ENCODE measurements around the gene NAALADL2.
"Not testable (repeated sequence)": the region's sequence is repeated elsewhere in the genome, so short reads cannot be mapped to it uniquely, and the experiment has no call there.

NAALADL2 gene

DNA sequence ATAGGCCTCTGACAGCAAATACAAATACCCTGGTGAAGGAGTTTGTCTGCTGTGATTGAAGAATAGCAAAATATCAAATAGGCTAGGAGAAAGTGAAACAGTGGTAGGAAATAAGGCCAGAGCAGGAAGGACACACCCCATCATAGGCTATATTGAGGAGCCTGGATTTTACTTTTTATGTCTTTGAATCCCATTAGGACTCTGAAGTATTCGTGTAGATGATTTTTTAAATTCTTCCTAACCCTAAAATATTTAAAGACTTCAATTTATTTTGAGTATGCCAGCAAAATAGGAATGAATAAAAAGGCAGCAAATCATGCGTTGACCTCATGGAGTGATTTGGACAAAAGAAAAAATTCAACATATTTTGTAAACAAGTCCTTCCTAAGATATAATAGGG, 562.8 kb downstream of the NAALADL2 start:
- peak in 1 of 2 experiments; percentile 4 for DNase-seq (ENCODE audit: low read depth in 2 of 2)

DNA sequence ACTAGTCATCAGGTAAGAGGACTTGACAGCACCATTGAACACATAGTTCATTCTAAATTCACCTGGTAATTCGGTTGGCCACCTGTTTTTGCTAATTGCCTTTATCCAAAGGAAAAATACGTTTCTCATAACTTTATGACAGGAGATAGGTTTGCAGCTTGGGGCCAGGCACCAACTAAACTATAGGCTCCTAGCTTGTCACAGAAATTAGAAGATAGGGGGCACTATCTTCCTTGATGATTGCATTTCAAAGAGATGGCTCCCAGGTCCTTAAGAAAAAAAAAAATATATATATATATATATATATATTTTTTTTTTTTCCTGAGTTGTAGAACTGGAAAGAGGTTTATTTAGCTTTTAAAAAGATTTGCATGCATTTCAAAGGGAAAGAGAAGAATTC, 563.6 kb downstream of the NAALADL2 start:
- no peak for DNase-seq (ENCODE audit: low read depth in 2 of 2)

DNA sequence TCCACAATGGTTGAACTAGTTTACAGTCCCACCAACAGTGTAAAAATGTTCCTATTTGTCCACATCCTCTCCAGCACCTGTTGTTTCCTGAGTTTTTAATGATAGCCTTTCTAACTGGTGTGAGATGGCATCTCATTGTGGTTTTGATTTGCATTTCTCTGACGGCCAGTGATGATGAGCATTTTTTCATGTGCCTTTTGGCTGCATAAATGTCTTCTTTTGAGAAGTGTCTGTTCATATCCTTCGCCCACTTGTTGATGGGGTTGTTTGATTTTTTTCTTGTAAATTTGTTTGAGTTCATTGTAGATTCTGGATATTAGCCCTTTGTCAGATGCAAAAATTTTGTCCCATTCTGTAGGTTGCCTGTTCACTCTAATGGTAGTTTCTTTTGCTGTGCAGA, 564.7 kb downstream of the NAALADL2 start:
- DNase-seq (ENCODE audit: low read depth in 2 of 2), result not testable (repeated sequence)

DNA sequence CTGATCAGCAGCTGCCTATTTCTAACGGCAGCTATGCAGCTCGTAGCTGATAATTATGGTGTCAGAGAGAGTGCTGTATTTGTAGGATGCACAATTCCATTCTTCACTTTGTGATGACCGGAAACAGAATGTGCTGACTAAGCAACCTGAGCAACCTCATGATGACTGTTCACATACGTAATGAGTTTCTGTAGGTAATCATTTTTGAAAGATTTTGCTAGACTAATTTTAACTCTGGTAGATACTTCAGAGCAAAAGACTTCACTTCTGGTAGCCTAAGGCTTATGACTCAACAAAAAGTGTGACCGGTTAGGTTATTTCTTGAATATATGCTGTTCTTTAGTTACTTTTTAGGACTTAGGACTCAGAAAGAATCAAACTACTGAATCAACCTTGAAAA, 567.7 kb downstream of the NAALADL2 start:
- DNase-seq (ENCODE audit: low read depth in 2 of 2), result no peak

DNA sequence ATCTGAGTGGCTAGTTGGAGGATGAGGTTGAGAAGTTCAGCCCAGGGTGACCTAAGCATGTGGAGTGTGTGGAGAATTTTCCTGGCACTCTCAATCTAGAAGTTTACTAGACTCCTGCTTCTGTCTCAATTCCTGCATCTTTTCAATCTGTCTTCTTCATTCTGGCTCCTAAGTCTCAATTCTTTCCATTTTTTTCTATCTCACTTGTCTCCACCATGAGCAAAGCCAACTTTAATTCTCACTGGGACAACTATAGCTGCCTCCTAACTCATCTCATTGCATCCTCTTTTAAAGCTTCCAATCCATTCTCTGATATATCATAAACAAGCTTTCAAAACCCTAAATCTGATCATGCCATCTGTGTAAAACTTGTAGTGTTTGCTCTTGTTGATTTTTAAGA, 569.3 kb downstream of the NAALADL2 start:
- no peak for DNase-seq (ENCODE audit: low read depth in 2 of 2)

DNA sequence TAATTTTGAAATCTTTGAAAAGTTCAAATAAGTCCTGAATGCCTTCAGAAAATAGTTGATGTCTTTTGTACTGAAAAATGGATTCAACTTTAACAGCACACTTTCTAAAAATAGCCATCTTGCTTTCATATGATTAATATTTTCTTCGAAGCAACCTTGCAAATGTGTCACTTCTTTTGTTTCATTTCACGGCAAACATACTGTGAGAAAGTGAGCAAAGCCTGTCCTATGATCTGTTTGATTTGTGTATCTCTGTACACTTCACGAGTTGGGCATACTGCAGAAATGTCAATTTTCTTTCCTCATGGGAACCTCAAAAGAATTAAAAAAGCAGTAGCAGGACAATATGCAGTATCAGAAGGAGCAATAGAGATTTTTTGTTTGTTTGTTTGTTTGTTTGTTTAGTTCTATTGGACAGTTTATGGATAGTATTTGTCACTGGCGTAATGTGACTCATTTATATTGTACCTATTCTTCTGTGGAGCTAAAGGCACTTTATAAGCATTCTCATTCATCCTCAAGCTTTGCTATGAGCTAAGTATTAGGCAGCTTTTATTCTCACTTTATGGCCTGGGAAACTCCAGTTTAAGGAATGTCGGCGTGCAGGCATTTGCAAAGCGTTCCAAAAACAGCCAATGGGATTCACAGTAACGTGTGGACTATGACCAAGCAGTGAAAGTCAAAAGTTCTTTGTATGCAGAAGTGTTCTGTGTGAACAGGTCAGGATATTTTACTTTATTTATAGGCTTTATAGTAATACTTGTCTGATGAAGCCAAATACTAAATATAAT, 572.0 kb downstream of the NAALADL2 start:
- DNase-seq (ENCODE audit: low read depth in 2 of 2), result no peak

DNA sequence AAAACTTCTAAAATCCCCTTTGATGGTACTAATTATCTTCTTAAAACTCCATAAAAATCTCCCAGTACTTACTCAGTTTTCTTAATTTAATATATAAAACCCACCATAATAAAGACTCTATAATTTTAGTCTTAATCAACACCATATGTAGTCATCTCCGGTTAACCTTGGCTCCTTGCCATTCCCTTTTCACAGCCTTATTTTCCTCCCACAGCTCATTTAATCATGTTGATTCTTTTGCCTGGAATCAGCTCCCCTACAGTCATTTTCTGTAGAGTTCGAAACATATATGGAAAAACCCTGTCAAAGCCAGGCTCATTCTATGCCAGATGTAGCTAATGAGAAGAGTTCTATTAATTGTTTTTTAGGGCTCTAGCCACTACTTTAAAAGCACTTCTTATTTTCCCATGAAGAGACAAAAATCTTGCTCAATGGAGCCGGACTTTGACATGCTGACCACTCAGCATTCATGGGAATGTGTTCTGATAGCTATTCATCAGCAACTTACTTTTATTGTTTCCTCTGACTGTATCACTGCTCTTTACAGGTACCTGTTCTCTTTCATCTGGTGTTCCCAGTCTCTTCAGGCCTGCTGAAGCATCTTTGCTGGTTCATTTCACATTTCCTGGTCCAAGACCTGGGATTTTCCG, 573.4 kb downstream of the NAALADL2 start:
- DNase-seq (ENCODE audit: low read depth in 2 of 2), result peak; percentile 82 to 84

DNA sequence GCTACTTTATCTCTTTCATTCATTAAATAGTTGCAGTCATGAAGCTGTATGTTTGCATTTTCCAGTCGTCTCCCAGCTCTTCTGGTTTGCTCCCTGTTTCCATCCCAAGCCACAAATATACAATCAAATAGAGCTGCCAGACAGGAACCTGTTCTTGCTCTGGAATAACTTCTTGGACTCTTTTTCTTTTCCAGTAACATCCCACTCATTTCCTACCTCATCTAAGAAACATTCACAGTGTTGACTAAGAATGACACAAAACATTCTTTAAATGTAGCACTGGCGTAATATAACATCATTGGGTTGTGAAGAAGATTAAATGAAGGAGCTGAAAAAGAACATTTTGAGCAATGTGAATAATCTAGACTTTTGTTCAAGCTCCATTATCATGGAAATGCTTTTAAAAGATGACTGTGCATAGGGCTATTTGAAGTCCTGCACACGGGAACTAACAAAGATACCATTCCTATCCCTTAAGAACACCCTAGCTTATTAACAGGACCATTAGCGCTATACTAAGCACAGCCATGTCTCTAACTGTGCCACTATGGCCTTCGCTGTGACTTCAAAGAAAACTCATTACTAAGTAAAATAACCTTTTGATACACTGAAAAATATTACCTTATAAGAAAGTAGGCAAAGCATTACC, 574.0 kb downstream of the NAALADL2 start:
- DNase-seq (ENCODE audit: low read depth in 2 of 2), result peak; percentile 73 to 76

DNA sequence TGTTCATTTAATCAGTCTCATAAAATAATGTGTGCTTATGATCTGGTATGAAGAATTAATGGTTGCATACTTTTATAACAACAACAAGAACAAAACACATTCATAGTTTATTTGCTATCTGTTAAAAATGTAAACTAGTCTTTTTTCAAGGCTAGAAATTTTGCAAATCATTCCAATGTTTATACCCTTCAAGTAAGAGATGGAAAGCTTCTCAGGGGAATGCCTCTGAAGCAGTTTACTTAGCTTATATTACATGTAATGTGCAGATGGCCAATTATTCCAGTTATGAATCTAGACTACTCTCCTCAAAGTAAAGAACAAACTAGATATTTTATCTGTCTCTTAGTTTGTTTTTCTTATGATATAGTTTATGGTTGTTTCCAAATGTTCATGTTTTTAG, 575.4 kb downstream of the NAALADL2 start:
- DNase-seq (ENCODE audit: low read depth in 2 of 2), result no peak

DNA sequence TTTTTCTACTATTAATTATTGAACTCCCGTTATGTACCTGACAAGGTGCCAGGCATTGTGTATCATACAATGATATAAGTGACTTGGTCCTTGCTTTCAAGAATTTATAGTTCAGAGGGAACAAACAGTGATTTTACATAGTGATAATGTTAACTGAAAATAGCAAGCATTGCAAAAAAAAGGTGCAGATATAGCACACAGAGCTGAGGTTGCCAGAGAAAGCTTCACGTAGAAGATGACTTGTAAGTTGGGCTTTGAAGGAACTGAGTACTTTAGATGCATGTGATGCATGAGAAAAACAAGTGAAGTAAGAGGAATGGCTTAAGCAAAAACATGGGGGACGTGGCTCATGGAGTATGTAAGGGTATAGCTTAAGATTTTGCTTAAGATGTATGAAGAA, 584.5 kb downstream of the NAALADL2 start:
- no peak for DNase-seq (ENCODE audit: low read depth in 2 of 2)

DNA sequence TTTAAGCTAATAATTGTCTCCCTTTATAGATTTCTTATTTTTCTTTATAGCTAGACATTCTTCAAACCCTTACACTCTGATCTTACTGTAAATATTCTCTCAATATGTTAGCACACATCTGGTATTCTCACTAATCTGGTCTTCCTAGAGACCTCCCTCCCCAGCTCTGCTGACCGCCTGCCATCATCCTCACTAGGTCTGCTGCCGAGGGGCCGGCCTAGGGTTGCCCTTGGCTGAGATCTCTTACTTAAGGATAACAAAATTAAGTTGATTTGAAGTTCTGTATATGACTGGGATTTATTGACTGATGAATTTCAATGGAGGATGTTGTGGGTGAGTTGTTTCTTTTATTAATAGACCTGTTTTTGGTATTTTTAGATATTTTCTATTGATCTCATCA, 586.6 kb downstream of the NAALADL2 start:
- DNase-seq (ENCODE audit: low read depth in 2 of 2), result no peak

DNA sequence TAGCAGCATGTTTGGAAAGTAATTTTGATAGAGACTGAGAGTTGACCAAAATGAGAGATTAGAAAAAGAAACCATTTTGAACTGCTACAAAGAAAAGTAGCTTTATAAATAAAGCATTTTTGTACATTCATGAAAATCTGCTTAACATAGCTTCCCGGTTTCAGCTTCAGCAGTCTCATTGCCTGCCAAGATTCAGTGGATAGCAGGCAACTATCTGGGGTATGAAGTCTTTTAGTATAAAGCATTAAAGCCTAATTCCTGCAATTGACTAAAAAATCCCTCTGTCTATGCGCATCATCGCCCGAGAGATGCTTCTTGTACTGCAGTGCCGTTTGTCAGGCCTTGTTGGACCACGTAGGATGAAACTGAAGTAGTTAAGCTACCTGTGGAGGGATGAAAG, 588.4 kb downstream of the NAALADL2 start:
- no peak for DNase-seq (ENCODE audit: low read depth in 2 of 2)

DNA sequence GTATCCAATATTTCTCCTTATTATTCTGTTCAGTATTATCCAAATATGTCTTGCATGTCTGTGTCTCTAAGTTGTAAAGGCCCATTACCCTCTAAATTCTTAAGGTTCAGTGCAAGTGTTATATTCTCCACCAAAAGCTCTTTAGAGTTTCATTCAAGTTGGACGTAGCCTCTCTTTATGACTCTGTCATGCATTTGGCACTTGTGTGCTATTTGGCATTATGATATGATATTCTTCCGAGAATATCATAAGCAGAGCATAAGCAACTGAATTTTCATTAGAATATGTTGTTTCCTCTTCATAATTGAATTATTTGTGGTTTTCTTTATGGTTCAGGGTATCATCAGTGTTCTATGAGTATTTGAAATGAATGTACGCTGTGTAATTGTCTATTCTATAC, 594.2 kb downstream of the NAALADL2 start:
- DNase-seq (ENCODE audit: low read depth in 2 of 2), result no peak

DNA sequence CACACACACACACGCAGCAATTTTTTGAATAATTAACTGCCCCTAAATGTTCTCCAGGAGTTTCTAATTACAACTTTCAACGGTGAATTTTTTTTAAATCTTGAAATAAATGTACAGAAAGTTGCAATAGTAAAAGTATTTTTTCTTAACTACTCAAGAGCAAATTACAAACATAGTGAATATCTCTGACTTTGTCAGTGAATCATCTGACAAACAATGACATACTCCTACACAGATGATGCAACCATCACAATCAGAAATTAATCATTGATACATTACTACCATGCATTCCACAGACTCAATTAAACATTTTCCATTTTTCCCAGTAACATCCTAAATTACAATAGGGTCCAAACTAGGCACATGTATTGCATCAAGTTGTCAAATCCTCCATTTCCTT, 597.3 kb downstream of the NAALADL2 start:
- peak in 1 of 2 experiments; percentile 34 for DNase-seq (ENCODE audit: low read depth in 2 of 2)

DNA sequence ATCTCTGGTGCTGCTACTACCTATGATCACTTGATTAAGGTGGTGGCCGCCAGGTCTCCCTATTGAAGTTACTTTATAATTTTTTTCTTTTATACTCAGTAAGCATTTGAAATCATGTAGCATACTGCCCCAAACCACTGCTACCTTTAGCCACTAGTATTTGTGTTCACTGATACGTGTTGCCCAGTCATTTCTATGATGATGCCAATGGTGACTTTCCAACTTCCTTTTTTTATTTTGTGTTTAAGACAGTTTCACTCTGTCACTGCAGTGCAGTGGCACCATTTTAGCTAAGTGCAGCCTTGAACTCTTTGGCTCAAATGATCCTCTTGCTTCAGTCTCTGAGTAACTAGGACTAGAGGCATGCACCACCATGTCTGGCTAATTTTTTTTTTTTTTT, 598.2 kb downstream of the NAALADL2 start:
- no peak for DNase-seq (ENCODE audit: low read depth in 2 of 2)

DNA sequence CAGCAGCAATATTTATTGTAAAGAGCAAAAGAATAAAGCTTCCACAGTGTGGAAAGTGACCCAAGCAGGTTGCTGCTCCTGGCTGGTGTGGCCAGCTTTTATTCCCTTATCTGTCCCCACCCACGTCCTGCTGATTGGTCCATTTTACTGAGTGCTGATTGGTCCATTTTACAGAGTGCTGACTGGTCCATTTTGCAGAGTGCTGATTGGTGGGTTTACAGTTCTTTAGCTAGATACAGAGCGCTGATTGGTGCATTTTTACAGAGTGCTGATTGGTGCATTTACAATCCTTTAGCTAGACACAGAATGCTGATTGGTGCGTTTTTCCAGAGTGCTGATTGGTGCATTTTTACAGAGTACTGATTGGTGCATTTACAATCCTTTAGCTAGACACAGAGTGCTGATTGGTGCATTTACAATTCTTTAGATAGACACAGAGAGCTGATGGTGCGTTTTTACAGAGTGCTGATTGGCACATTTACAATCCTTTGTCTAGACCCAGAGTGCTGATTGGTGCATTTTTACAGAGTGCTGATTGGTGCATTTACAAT, 601.8 kb downstream of the NAALADL2 start:
- DNase-seq (ENCODE audit: low read depth in 2 of 2), result not testable (repeated sequence)

DNA sequence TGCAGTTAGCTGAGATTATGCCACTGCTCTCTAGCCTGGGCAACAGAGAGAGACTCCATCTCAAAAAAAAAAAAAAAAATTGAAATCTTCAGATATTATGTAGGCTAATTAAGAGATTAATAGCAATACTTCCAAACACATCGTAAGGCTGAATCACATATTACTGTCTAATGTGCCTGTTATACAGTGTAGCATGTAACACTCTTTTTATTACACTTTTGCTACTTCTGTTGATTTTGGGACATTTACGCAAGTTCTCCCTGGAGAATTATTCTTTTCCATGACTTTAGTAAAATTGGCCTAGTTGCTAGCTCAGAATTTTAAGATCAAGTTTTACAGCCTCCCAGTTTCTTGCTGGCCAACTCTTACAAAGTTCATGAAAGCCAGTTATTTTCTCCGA, 605.2 kb downstream of the NAALADL2 start:
- no peak for DNase-seq (ENCODE audit: low read depth in 2 of 2)

DNA sequence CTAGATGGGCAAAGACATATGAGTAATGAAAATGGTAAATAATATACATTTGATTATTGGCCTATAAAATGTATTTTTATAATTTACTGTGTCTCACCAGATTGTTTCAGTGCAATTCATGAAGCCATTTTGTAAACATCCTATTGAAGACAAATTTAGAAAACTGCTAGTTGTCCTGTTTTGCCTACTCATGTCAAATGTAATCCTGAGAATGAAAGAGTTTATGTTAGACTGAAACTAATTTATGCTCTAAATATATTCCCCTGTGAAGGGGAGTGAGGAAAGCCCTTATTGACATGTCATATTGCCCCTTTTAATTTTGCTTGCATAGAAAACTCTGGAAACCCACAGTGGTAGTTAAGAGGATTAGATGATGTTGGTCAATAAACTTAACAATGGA, 610.0 kb downstream of the NAALADL2 start:
- no peak for DNase-seq (ENCODE audit: low read depth in 2 of 2)

DNA sequence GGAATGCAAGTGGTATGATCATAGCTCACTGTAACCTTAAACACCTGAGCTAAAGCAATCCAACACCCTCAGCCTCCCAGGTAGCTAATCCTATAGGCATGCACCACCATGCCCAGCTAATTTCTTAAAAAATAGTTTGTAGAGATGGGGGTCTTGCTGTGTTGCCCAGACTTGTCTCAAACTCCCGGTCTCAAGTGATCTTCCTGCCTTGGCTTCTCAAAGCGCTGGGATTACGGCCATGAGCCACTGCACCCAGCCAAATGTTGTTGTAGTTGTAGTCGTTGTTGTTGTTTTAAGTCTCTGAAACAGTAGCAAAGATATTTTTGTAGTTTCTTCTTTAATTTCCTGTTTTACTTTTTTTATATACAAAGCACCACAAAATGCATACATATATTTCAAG, 616.6 kb downstream of the NAALADL2 start:
- DNase-seq (ENCODE audit: low read depth in 2 of 2), result no peak

DNA sequence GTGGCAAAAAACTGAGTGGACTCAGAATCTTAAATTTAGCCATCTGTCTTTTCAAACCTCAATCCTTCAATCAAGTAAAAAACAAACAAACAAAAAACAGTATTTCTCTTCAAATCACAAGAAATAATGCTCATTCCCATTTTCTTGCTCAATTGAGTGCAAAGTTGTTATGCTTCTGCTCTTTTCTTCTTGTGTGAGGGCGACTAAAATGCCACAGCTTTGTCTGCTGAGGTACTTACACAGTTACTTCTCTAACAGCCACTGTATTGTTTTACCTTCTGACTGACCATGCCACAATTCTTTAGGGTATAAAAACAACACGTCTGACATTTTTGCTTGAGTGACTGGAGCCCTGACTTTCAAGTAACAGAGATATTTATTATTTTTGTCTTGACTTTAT, 617.4 kb downstream of the NAALADL2 start:
- DNase-seq (ENCODE audit: low read depth in 2 of 2), result no peak

DNA sequence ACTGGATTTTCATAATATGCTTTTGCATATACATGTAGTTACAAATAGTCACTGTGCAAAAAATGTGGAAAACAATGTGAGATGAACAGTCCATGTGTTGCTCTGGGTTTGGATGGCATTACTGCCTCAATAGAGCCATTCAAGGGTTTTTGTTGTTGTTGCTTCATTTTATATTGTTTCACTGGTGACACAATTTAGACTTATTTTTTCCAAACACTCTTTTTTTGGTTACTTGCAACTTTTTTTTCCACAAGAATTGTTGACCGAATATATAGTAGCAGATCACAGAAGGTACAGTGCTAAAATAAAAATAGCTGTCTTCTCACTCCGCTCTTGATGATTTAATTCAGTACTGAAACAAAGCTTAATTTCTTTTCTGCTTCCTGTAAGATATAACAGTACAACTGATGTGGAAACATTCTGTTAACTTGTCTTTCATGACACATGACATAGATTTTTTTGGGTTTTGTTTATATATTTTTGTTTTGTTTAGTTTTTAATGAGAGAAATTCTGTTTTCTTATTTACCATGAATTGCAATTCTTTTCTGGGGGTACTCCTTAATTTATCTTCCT, 618.6 kb downstream of the NAALADL2 start:
- no peak for DNase-seq (ENCODE audit: low read depth in 2 of 2)

DNA sequence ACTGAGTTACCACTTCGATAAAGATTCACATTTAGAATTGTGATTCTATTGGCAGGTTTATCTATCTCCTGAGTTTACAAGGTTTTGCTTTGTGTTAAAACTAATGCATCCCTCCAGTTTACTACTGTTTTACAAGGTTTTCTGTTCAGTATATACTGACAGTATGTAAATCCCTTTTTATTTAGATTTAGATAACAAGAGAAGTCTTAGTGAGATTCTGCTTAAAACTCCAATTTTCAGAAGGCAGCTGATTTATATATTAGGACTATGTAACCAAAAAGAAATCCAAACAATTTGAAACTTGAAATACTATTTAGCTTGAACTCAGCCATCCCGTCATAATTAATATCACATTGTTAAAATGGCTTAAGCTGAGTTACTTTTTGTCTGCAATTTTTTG, 619.2 kb downstream of the NAALADL2 start:
- DNase-seq (ENCODE audit: low read depth in 2 of 2), result no peak
